ENCODE data around the gene POLR2M. TPM values are rescaled to one million over a fixed set of nuclear protein-coding genes. Genes with fewer than 3 reads are reported as not detected.

POLR2M gene
- total and polyA plus RNA-seq, 10 of the 15 experiments (the other 5 are each of a cell fraction or from before 2014, with no cell fraction given): 5.8 to 364 (median 23.7) TPM

DNA sequence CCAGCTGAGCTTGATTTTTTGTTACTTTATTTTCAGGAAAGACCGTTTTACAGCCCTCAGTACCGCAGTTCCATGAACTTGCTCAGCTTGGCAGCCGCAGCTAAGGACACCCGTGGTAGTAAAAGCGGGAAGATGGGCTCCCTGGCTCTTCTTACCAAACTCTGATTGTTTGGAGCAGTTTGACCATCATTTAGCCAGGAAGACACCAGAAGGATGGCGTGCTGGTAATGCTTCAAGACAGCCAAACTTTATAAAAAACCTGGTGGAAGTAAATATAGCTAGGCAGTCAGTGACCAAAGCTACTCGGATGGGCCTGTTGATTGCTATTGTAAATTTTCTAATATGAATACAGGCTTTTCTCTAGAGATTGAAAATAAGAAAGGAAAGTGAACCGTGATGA lies 28.9 kb downstream of the POLR2M start:
- 62% methylated on average over 8 of the region's 8 CpGs for WGBS (ENCODE audit: insufficient coverage, insufficient replicate concordance, low lambda C conversion rate, missing lambda C conversion rate)
- TF ChIP-seq NRF1 (conservative IDR thresholded peaks at IDR 0.05; ENCODE audit: low read depth, low read length) (no peak), ESRRA (IDR thresholded peaks at IDR 0.05; ENCODE audit: low read length) (no peak), ZNF622 (IDR thresholded peaks at IDR 0.05) (no peak), ZNF217 (IDR thresholded peaks at IDR 0.05) (no peak), PAX5 (IDR thresholded peaks at IDR 0.05; ENCODE audit: borderline replicate concordance, low read depth, low read length) (no peak), CBX5 (IDR thresholded peaks at IDR 0.05; ENCODE audit: low read depth) (no peak), TARDBP (IDR thresholded peaks at IDR 0.05; ENCODE audit: borderline replicate concordance) (no peak), STAT1 (conservative IDR thresholded peaks at IDR 0.05) (no peak), SPI1 (IDR thresholded peaks at IDR 0.05; ENCODE audit: borderline replicate concordance, insufficient read depth, low read depth, low read length) (no peak), SMARCA5 (IDR thresholded peaks at IDR 0.05) (no peak), SMAD5 (IDR thresholded peaks at IDR 0.05; ENCODE audit: low read depth) (no peak), EZH2 (IDR thresholded peaks at IDR 0.05; ENCODE audit: borderline replicate concordance, control insufficient read depth, low read depth, low read length) (no peak), SMAD1 (IDR thresholded peaks at IDR 0.05; ENCODE audit: low read depth, partially characterized antibody) (no peak)
- TF ChIP-seq, protein P1, sequence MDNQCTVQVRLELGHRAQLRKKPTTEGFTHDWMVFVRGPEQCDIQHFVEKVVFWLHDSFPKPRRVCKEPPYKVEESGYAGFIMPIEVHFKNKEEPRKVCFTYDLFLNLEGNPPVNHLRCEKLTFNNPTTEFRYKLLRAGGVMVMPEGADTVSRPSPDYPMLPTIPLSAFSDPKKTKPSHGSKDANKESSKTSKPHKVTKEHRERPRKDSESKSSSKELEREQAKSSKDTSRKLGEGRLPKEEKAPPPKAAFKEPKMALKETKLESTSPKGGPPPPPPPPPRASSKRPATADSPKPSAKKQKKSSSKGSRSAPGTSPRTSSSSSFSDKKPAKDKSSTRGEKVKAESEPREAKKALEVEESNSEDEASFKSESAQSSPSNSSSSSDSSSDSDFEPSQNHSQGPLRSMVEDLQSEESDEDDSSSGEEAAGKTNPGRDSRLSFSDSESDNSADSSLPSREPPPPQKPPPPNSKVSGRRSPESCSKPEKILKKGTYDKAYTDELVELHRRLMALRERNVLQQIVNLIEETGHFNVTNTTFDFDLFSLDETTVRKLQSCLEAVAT (IDR thresholded peaks at IDR 0.05): no peak
- TF ChIP-seq, protein P2, sequence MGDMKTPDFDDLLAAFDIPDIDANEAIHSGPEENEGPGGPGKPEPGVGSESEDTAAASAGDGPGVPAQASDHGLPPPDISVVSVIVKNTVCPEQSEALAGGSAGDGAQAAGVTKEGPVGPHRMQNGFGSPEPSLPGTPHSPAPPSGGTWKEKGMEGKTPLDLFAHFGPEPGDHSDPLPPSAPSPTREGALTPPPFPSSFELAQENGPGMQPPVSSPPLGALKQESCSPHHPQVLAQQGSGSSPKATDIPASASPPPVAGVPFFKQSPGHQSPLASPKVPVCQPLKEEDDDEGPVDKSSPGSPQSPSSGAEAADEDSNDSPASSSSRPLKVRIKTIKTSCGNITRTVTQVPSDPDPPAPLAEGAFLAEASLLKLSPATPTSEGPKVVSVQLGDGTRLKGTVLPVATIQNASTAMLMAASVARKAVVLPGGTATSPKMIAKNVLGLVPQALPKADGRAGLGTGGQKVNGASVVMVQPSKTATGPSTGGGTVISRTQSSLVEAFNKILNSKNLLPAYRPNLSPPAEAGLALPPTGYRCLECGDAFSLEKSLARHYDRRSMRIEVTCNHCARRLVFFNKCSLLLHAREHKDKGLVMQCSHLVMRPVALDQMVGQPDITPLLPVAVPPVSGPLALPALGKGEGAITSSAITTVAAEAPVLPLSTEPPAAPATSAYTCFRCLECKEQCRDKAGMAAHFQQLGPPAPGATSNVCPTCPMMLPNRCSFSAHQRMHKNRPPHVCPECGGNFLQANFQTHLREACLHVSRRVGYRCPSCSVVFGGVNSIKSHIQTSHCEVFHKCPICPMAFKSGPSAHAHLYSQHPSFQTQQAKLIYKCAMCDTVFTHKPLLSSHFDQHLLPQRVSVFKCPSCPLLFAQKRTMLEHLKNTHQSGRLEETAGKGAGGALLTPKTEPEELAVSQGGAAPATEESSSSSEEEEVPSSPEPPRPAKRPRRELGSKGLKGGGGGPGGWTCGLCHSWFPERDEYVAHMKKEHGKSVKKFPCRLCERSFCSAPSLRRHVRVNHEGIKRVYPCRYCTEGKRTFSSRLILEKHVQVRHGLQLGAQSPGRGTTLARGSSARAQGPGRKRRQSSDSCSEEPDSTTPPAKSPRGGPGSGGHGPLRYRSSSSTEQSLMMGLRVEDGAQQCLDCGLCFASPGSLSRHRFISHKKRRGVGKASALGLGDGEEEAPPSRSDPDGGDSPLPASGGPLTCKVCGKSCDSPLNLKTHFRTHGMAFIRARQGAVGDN (IDR thresholded peaks at IDR 0.05): no peak
- TF ChIP-seq, protein P3, sequence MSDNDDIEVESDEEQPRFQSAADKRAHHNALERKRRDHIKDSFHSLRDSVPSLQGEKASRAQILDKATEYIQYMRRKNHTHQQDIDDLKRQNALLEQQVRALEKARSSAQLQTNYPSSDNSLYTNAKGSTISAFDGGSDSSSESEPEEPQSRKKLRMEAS (IDR thresholded peaks at IDR 0.05; ENCODE audit: low read depth, low read length): no peak
- TF ChIP-seq, protein P4, sequence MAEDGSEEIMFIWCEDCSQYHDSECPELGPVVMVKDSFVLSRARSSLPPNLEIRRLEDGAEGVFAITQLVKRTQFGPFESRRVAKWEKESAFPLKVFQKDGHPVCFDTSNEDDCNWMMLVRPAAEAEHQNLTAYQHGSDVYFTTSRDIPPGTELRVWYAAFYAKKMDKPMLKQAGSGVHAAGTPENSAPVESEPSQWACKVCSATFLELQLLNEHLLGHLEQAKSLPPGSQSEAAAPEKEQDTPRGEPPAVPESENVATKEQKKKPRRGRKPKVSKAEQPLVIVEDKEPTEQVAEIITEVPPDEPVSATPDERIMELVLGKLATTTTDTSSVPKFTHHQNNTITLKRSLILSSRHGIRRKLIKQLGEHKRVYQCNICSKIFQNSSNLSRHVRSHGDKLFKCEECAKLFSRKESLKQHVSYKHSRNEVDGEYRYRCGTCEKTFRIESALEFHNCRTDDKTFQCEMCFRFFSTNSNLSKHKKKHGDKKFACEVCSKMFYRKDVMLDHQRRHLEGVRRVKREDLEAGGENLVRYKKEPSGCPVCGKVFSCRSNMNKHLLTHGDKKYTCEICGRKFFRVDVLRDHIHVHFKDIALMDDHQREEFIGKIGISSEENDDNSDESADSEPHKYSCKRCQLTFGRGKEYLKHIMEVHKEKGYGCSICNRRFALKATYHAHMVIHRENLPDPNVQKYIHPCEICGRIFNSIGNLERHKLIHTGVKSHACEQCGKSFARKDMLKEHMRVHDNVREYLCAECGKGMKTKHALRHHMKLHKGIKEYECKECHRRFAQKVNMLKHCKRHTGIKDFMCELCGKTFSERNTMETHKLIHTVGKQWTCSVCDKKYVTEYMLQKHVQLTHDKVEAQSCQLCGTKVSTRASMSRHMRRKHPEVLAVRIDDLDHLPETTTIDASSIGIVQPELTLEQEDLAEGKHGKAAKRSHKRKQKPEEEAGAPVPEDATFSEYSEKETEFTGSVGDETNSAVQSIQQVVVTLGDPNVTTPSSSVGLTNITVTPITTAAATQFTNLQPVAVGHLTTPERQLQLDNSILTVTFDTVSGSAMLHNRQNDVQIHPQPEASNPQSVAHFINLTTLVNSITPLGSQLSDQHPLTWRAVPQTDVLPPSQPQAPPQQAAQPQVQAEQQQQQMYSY (CRISPR knock-in tag; IDR thresholded peaks at IDR 0.05): no peak

More for the DNA sequence above, 28.9 kb downstream of the POLR2M start:
- in situ Hi-C loops (cut with MboI) (no loop called here), intact Hi-C loops (cut with micrococcal nuclease; ENCODE audit: unreplicated experiment) (loop anchor here (10.0 kb wide), 1 partner anchor 171 kb away; no protein-coding TSS in a partner anchor)
- ChIA-PET POLR2A (no interaction called here), CTCF (interaction anchor here (1.6 to 7.3 kb wide), 3 partner anchors 11 to 125 kb away, joined by 6 to 74 read pairs (median 50); no protein-coding TSS in a partner anchor), RAD21 (ENCODE audit: unreplicated experiment) (no interaction called here), SMC1A (ENCODE audit: uncharacterized antibody, unreplicated experiment) (interaction anchor here (1.4 to 1.5 kb wide), 2 partner anchors 11 to 15 kb away, joined by 3 to 6 read pairs; no protein-coding TSS in a partner anchor)
- Histone ChIP-seq H3K27ac (ENCODE audit: control insufficient read depth, insufficient read depth) (no peak overlapping the region), H3K79me2 (ENCODE audit: control insufficient read depth, insufficient read depth, low read length) (no peaks in the 10 kb centered on the region), H2AFZ (ENCODE audit: control insufficient read depth, low read depth, low read length) (no peak overlapping the region), H3K36me3 (ENCODE audit: control insufficient read depth in 2 of 2, insufficient read depth in 2 of 2, low read length in 1 of 2) (no peaks in the 10 kb centered on the region), H3K9me3 (replicated peaks; ENCODE audit: control insufficient read depth, insufficient read depth, low read length) (no peaks in the 10 kb centered on the region), H3K4me3 (no peak overlapping the region), H4K20me1 (ENCODE audit: control insufficient read depth, insufficient read depth) (no peaks in the 10 kb centered on the region), H3K4me2 (ENCODE audit: control insufficient read depth, insufficient read depth) (no peak overlapping the region), H3K9ac (ENCODE audit: control insufficient read depth, insufficient read depth, low read length) (no peak overlapping the region), H3K4me1 (ENCODE audit: control insufficient read depth, insufficient read depth, low read length) (no peaks in the 10 kb centered on the region), H3K27me3 (replicated peaks in 1 of 2; ENCODE audit: control insufficient read depth in 2 of 2, insufficient read depth in 2 of 2, low read length in 1 of 2) (no peaks in the 10 kb centered on the region)
- FAIRE-seq (no peak), ATAC-seq (no peak), DNase-seq (ENCODE audit: low read depth, low spot score) (no peak)
- BruUV-seq (replicated peaks): no TSS peak
